22Rv1 (cell line): ENCODE measurements around the gene HIC2.
"Not testable (repeated sequence)": the region's sequence is repeated elsewhere in the genome, so short reads cannot be mapped to it uniquely, and the experiment has no call there.

Experiments
- ZFX ChIP-seq: fragments of 450-650 bp; IDR thresholded peaks from 2 replicates; pipeline ENCODE4 v1.6.1; 2017; ENCODE audit warnings: antibody characterized with exemption, borderline replicate concordance
- TF ChIP-seq, protein P1 (sequence below): fragments of 450-650 bp; IDR thresholded peaks from 2 replicates; pipeline ENCODE4 v1.5.1; 2017; ENCODE audit warnings: mild to moderate bottlenecking

DNA sequence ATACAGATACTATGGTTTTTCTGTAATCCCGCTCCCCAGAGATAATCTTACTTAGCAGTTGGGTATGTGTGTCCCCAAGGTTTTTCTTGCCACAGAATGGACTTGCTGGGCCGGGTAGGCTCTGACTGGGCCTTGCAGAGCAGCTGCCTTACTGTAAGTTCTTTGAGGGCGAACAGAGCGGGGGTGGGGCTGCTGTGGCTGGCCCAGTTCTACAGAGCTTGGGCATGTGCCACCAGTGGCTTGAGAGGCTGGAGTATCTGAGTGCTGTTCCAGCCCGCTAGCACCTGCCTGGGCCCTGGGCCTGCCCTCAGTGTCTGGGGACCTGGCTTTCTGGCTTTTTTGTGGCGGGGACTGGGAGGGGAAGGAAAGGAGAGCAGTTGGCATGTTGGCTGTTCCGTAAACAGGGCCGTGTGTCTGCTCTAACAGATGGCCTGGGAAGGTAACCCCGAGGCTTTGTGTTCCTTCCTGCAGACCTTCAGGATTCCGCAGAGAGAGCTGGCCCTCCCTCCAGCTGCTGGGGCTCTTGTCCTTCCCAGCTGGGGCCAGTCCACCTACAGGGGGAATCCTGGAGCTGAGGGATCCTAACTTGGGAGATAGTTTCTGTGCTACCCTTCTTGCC is 23.0 kb downstream of the HIC2 start:
- TF ChIP-seq, protein P1, sequence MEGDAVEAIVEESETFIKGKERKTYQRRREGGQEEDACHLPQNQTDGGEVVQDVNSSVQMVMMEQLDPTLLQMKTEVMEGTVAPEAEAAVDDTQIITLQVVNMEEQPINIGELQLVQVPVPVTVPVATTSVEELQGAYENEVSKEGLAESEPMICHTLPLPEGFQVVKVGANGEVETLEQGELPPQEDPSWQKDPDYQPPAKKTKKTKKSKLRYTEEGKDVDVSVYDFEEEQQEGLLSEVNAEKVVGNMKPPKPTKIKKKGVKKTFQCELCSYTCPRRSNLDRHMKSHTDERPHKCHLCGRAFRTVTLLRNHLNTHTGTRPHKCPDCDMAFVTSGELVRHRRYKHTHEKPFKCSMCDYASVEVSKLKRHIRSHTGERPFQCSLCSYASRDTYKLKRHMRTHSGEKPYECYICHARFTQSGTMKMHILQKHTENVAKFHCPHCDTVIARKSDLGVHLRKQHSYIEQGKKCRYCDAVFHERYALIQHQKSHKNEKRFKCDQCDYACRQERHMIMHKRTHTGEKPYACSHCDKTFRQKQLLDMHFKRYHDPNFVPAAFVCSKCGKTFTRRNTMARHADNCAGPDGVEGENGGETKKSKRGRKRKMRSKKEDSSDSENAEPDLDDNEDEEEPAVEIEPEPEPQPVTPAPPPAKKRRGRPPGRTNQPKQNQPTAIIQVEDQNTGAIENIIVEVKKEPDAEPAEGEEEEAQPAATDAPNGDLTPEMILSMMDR = not testable (repeated sequence)
- not testable (repeated sequence) for TF ChIP-seq ZFX
